ENCODE measurements around the gene PCDHGA12. TPM values are rescaled to one million over a fixed set of nuclear protein-coding genes. Genes with fewer than 3 reads are reported as not detected.

The PCDHGA12 gene
- total and polyA plus RNA-seq, 2 of the 8 experiments (the other 6 are each of a cell fraction or from before 2014, with no cell fraction given) = 0.88 to 1.3 TPM

GRCh38 chr5:141441571-141442170 is 11.4 kb downstream of the PCDHGA12 start (continued):
- TF ChIP-seq CHD7 (IDR thresholded peaks at IDR 0.05; ENCODE audit: insufficient replicate concordance, low read length) (no peak), CBX5 (IDR thresholded peaks at IDR 0.05; ENCODE audit: low read depth, low read length) (no peak), EP300 (IDR thresholded peaks at IDR 0.05; ENCODE audit: borderline replicate concordance in 1 of 2, low read depth in 2 of 2, low read length in 2 of 2) (no peak), CREB1 (IDR thresholded peaks at IDR 0.05) (no peak), HDAC2 (IDR thresholded peaks at IDR 0.05; ENCODE audit: borderline replicate concordance in 1 of 2, low read depth in 2 of 2, low read length in 2 of 2) (no peak), SIRT6 (IDR thresholded peaks at IDR 0.05; ENCODE audit: low read length) (no peak), EZH2 (IDR thresholded peaks at IDR 0.05; ENCODE audit: low read depth, low read length, severe bottlenecking) (no peak), SRF (IDR thresholded peaks at IDR 0.05; ENCODE audit: low read depth, low read length) (no peak)
- TF ChIP-seq, protein P1, sequence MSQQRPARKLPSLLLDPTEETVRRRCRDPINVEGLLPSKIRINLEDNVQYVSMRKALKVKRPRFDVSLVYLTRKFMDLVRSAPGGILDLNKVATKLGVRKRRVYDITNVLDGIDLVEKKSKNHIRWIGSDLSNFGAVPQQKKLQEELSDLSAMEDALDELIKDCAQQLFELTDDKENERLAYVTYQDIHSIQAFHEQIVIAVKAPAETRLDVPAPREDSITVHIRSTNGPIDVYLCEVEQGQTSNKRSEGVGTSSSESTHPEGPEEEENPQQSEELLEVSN (IDR thresholded peaks at IDR 0.05) = no peak
